Ovary (tissue), 9 donors: Measurements from ENCODE around the gene IFNAR2. TPM values are rescaled to one million over a fixed set of nuclear protein-coding genes. Genes with fewer than 3 reads are reported as not detected.

ENCODE experiments used
- DNase-seq, 5 donors: peaks; one replicate each; pipeline ENCODE4 v3.0.0-alpha.2; 2019 to 2020
- H3K27ac ChIP-seq, 2 donors: fragments of 200-600 bp; one replicate each; pipeline versions ENCODE4 v1.5.1 to v1.8.0; 2019 to 2022
- H3K27me3 ChIP-seq: fragments of 200-600 bp; one replicate; pipeline ENCODE4 v1.8.0; 2022
- H3K36me3 ChIP-seq: fragments of 200-600 bp; sonication (generic); one replicate; pipeline ENCODE4 v1.5.1; 2019
- H3K4me1 ChIP-seq: one replicate; pipeline ENCODE4 v1.8.1; 2013; ENCODE audit warnings: mild to moderate bottlenecking, moderate library complexity; ENCODE audit not compliant: insufficient read depth
- H3K4me3 ChIP-seq: fragments of 200-600 bp; sonication (generic); one replicate; pipeline ENCODE4 v1.5.1; 2017
- H3K9me3 ChIP-seq, 2 donors: fragments of 200-600 bp in 1 of 2; sonication (generic) in 1 of 2; one replicate each; pipeline versions ENCODE4 v1.5.1 to v1.8.1; 2013 to 2019; ENCODE audit warnings: mild to moderate bottlenecking in 1 of 2, moderate library complexity in 1 of 2
- CTCF ChIP-seq, 3 donors: fragments of 450-650 bp in 2 of 3; fragments of 200-600 bp in 1 of 3; IDR thresholded peaks; one replicate each; pipeline versions ENCODE4 v1.5.1 to v1.8.0; 2016 to 2022; ENCODE audit warnings: antibody characterized with exemption in 3 of 3, mild to moderate bottlenecking in 1 of 3
- EP300 ChIP-seq: sonication (generic); formaldehyde crosslinking; IDR thresholded peaks from one replicate; pipeline ENCODE4 v1.6.1; 2017; ENCODE audit warnings: antibody characterized with exemption
- POLR2A ChIP-seq: fragments of 450-650 bp; IDR thresholded peaks from one replicate; pipeline ENCODE4 v1.6.1; 2017; ENCODE audit warnings: antibody characterized with exemption, mild to moderate bottlenecking, moderate library complexity
- WGBS, 3 donors: extraction: QIAGEN DNeasy Blood & Tissue Kit in 1 of 3; methylation state at CpG; one replicate each; pipeline versions ENCODE4 v1.1.5 to v1.1.7; 2013 to 2017; 5-methylcytosine and 5-hydroxymethylcytosine counted together
- intact Hi-C, 4 donors: fragments of 100-400 bp; cut with DNase I; formaldehyde crosslinking; loops; one replicate each; pipeline versions ENCODE4 v1.11.0 to v1.15.1; 2022 to 2023
- polyA plus RNA-seq, 2 donors: library from polyadenylated mRNA; stranded (reverse); fragments of 200-250 nt in 1 of 2; fragments of 350-450 nt in 1 of 2; fragmentation: Illumina TruSeq in 1 of 2; extraction: RNeasy Lipid Tissue Mini Kit (QIAGEN cat#74804) in 1 of 2; gene quantifications; one replicate each; pipeline ENCODE4 v1.2.3, GENCODE V29; 2013 to 2014
- total RNA-seq, 7 donors: library from RNA; depleted of rRNA in 2 of 7; stranded (reverse); fragments of >200 nt in 2 of 7; fragmentation: NEBNext Ultra II Directional in 3 of 7; extraction: Animal tissue kit (Norgen Biotek cat#: 25700) in 3 of 7; gene quantifications; one replicate each; pipeline versions ENCODE4 v1.1.0 to v1.2.4, GENCODE V29; 2016 to 2023
- donor health status: DM: no; HTN: no; CAD: no; lungs with moderate emphysema.
- donor health status: DM: no; HTN: no; CAD: no.
- donor health status: Bipolar disorder and iron deficiency.
- donor health status: DM: yes; HTN: yes; CAD: no.
- donor health status: DM: no; HTN: no; CAD: no.
- donor health status: DM: yes; HTN: yes; CAD: no.

Gene IFNAR2
- total and polyA plus RNA-seq, 9 donors: 10.8 to 30.4 (median 20.5) TPM

DNA sequence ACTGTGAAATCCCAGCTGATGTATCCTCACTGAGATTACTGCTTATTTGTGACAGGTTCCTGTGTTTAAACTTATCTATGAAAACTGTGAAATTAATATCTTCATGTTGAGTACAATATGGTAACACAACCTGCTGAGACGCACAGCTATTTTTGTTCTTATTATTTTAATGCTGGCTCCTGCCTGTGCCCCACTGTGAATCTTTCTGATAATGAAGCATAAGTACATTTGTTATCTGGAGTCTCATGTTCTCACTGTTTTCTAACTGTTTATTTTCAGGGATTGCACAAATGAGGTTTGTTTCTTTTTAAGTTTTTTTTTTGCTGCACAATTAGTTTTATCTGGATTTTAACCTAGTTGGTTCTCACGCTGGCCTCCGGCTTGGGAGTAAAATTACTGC is 39.9 kb upstream of the IFNAR2 start:
- DNase-seq: no peak
- intact Hi-C loops: no loop called here
- Histone ChIP-seq H3K4me1 (no peaks in the 10 kb centered on the region), H3K27me3 (no peaks in the 10 kb centered on the region), H3K4me3 (no peak overlapping the region), H3K36me3 (no peaks in the 10 kb centered on the region), H3K27ac (no peak overlapping the region), H3K9me3 (no peaks in the 10 kb centered on the region)
- 18 to 33% (median 28%) methylated on average over 3 of the region's 3 CpGs for WGBS, 3 donors
- TF ChIP-seq POLR2A: no peak
- TF ChIP-seq CTCF (IDR thresholded peaks at IDR 0.05): no peak
- TF ChIP-seq EP300: no peak

- Histone ChIP-seq H3K27me3 (no peaks in the 10 kb centered on the region), H3K27ac (peak overlapping the region; percentile 24 to 49), H3K9me3 (no peaks in the 10 kb centered on the region), H3K4me3 (no peak overlapping the region), H3K36me3 (no peaks in the 10 kb centered on the region), H3K4me1 (peaks cover 2% of the 10 kb centered on the region)
- no peak for TF ChIP-seq POLR2A
- peak; percentile 53 to 73 (median 73) for TF ChIP-seq CTCF (IDR thresholded peaks at IDR 0.05)
- intact Hi-C loops: loop anchor here in 2 of 4 donors (5.0 kb wide), 2 partner anchors 250 to 365 kb away; no protein-coding TSS in a partner anchor
- WGBS, 3 donors: 4 to 5% (median 5%) methylated on average over 14 of the region's 14 CpGs
- peak; percentile 55 to 76 (median 62) for DNase-seq
Measured at GRCh38 chr21:33196941-33197374, 32.8 kb upstream of the IFNAR2 start.

GRCh38 chr21:33197496-33197895 is 32.2 kb upstream of the IFNAR2 start:
- no peak for DNase-seq
- H3K27me3 ChIP-seq: no peaks in the 10 kb centered on the region
- TF ChIP-seq POLR2A (no peak), EP300 (no peak), CTCF (IDR thresholded peaks at IDR 0.05) (no peak)
- H3K4me3 ChIP-seq: no peak overlapping the region
- WGBS, 3 donors: 13 to 21% (median 18%) methylated on average over 4 of the region's 4 CpGs
- no peaks in the 10 kb centered on the region for H3K36me3 ChIP-seq
- peak overlapping the region in 1 of 2 donors; percentile 49 for H3K27ac ChIP-seq
- intact Hi-C loops: loop anchor here in 2 of 4 donors (5.0 kb wide), 2 partner anchors 250 to 365 kb away; no protein-coding TSS in a partner anchor
- H3K4me1 ChIP-seq: peaks cover 2% of the 10 kb centered on the region
- H3K9me3 ChIP-seq: no peaks in the 10 kb centered on the region

GRCh38 chr21:33198346-33199099 is 31.2 kb upstream of the IFNAR2 start:
- TF ChIP-seq POLR2A (no peak), CTCF (IDR thresholded peaks at IDR 0.05) (no peak), EP300 (no peak)
- Histone ChIP-seq H3K4me3 (no peak overlapping the region), H3K4me1 (peaks cover 2% of the 10 kb centered on the region), H3K9me3 (no peaks in the 10 kb centered on the region), H3K27me3 (no peaks in the 10 kb centered on the region), H3K36me3 (no peaks in the 10 kb centered on the region), H3K27ac (peak overlapping the region in 1 of 2 donors; percentile 19)
- intact Hi-C loops: loop anchor here in 2 of 4 donors (5.0 kb wide), 2 partner anchors 249 to 366 kb away; no protein-coding TSS in a partner anchor
- WGBS, 3 donors: 49 to 58% (median 51%) methylated on average over 9 of the region's 9 CpGs
- peak in 1 of 5 donors; percentile 27 for DNase-seq
